Karpas-422 (cell line): ENCODE measurements around the gene CAMSAP2. TPM values are rescaled to one million over a fixed set of nuclear protein-coding genes. Genes with fewer than 3 reads are reported as not detected.
"Not testable (repeated sequence)": the region's sequence is repeated elsewhere in the genome, so short reads cannot be mapped to it uniquely, and the experiment has no call there.

Experiments
- DNase-seq: peaks from one replicate; pipeline ENCODE4 v3.0.0-alpha.2; 2015
- H2AFZ ChIP-seq: fragments of 200-600 bp; sonication (generic); 2 replicates; pipeline ENCODE4 v1.6.1; 2014; ENCODE audit warnings: antibody characterized with exemption, low read length, mixed read lengths
- H3K27ac ChIP-seq: fragments of 200-600 bp; sonication (generic); 2 replicates; pipeline ENCODE4 v1.5.1; 2014; ENCODE audit warnings: mild to moderate bottlenecking, low read length, moderate library complexity
- H3K27me3 ChIP-seq: fragments of 200-600 bp; sonication (generic); 2 replicates; pipeline ENCODE4 v1.6.1; 2014; ENCODE audit warnings: low read length, mixed read lengths
- H3K36me3 ChIP-seq: fragments of 200-600 bp; sonication (generic); 2 replicates; pipeline ENCODE4 v1.6.1; 2014; ENCODE audit warnings: low read length, mixed read lengths; ENCODE audit not compliant: insufficient read depth
- H3K4me1 ChIP-seq: fragments of 200-600 bp; sonication (generic); 2 replicates; pipeline ENCODE4 v1.6.1; 2014; ENCODE audit warnings: mild to moderate bottlenecking, low read length, mixed read lengths
- H3K4me2 ChIP-seq: fragments of 200-600 bp; sonication (generic); 2 replicates; pipeline ENCODE4 v1.6.1; 2014; ENCODE audit warnings: low read length, low read depth, mild to moderate bottlenecking; ENCODE audit not compliant: poor library complexity, severe bottlenecking
- H3K4me3 ChIP-seq: fragments of 200-600 bp; sonication (generic); 2 replicates; pipeline ENCODE4 v1.5.1; 2014; ENCODE audit warnings: mild to moderate bottlenecking, antibody characterized with exemption, low read length, mixed read lengths
- H3K79me2 ChIP-seq: fragments of 200-600 bp; sonication (generic); 2 replicates; pipeline ENCODE4 v1.6.1; 2014; ENCODE audit warnings: mild to moderate bottlenecking, low read length, mixed read lengths
- H3K9ac ChIP-seq: fragments of 200-600 bp; sonication (generic); 2 replicates; pipeline ENCODE4 v1.6.0; 2014; ENCODE audit warnings: low read length
- H3K9me2 ChIP-seq: fragments of 200-600 bp; sonication (generic), shearing (Covaris generic); replicated peaks from 2 replicates; pipeline ENCODE4 v1.6.0; 2014; ENCODE audit warnings: mild to moderate bottlenecking, low read length, moderate library complexity; ENCODE audit not compliant: insufficient read depth
- H3K9me3 ChIP-seq: fragments of 300-700, 200-600 bp; sonication (generic); 2 replicates; pipeline ENCODE4 v1.6.1; 2014; ENCODE audit warnings: low read length, mixed read lengths
- H4K20me1 ChIP-seq: fragments of 200-600 bp; sonication (generic); 2 replicates; pipeline ENCODE4 v1.6.1; 2014; ENCODE audit warnings: mild to moderate bottlenecking, antibody characterized with exemption, low read length, low read depth; ENCODE audit not compliant: insufficient read depth
- total RNA-seq: library from RNA; depleted of rRNA; stranded (reverse); fragments of >200 nt; shearing (Covaris generic); gene quantifications from 2 replicates; pipeline ENCODE4 v1.2.3, GENCODE V29; 2014; ENCODE audit warnings: low replicate concordance

Gene CAMSAP2
- total RNA-seq, 1 experiment from 2014 or later = 56.5 TPM

DNA sequence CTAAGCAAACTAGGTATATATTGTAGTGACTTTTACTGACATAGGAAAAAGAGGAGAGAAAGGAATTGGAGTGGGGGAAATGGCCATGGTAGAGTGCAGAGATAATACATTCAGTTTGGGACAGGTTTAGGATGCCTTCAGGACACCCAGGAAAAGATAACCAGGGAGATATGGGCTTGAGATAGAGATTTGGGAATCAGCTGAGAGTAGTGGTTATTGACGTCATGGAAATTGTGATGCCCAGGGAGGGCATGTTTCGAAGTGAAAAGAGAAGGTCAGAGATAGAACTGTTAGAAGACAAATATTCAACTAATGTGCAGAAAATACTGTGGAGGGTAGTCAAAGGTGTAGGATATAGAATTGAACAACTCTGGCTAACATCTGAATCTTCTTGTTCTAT is 40.6 kb downstream of the CAMSAP2 start:
- Histone ChIP-seq H3K79me2 (peaks cover 99% of the 10 kb centered on the region), H3K36me3 (peaks cover 84% of the 10 kb centered on the region), H3K9me2 (no peaks in the 10 kb centered on the region), H3K9ac (no peak overlapping the region), H4K20me1 (no peaks in the 10 kb centered on the region), H3K27ac (no peak overlapping the region), H3K27me3 (no peaks in the 10 kb centered on the region), H2AFZ (no peak overlapping the region), H3K4me2 (peak overlapping the region; percentile 4), H3K4me1 (peaks cover 31% of the 10 kb centered on the region), H3K9me3 (no peaks in the 10 kb centered on the region), H3K4me3 (no peak overlapping the region)
- no peak for DNase-seq

DNA sequence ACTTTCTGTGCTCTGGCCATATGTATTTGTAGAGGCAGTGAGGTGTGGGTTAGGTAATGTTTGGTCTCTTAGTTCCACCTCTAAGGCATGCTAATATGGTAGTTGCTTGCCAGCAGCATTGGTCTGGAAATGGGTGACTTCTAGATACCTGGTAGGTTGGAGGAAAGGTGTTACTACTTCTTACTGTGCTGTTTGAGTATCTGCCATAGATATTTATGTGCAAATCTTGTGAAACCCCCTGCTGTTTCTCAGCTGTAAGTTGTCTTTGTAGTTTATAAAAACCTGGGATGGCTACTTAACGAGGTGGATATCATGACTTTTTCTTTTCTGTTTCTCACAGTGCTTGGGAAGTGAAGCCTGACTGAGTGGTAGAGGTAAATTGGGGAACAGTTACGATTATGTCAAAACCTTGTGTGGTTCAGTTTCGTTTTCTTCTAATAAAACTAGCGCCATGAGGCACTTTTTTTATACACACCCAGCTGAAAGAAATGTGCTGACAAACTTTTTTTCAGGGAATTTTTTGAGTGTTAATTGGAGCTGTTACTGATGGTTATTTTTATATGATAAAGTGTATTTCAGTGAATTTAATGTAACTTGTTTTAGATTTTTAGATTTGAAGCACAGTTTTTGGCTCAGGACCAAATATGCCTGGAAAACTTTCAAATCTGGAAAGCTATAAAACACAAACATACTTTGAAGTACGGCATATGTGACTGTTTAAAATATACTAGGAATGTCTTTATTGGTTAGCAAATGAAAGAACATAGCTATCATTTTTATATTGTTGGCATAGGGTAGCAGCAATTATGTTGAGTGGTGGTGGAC is 42.1 kb downstream of the CAMSAP2 start:
- Histone ChIP-seq H3K4me2 (peak overlapping the region; percentile 9), H3K9ac (no peak overlapping the region), H2AFZ (no peak overlapping the region), H3K4me1 (peaks cover 31% of the 10 kb centered on the region), H3K9me2 (no peaks in the 10 kb centered on the region), H3K36me3 (peaks cover 81% of the 10 kb centered on the region), H3K4me3 (no peak overlapping the region; the same call in 1 of the 2 replicates), H3K27me3 (no peaks in the 10 kb centered on the region), H4K20me1 (no peaks in the 10 kb centered on the region), H3K9me3 (no peaks in the 10 kb centered on the region), H3K27ac (no peak overlapping the region), H3K79me2 (peaks cover 99% of the 10 kb centered on the region)
- no peak for DNase-seq

DNA sequence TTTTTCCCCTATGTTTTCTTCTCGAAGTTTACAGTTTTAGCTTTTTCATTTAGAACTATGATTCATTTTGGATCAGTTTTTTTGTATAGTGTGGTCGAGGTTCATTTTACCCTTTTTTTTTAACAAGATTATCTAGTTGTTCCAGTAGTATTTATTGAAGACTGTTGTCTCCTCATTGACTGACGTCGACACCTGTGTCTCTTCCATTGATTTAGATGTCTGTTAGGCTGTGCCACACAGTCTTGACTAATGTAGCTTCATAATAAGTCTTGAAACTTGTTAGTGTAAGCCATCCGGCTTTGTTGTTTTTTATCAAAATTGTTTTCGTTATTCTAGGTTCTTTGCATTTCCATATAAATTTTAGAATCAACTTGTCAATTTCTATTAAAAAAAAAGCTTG is 45.2 kb downstream of the CAMSAP2 start:
- Histone ChIP-seq H3K4me3 (no peak overlapping the region), H3K9me2 (no peaks in the 10 kb centered on the region), H3K9me3 (no peaks in the 10 kb centered on the region), H3K9ac (no peak overlapping the region), H3K4me1 (peaks cover 22% of the 10 kb centered on the region), H2AFZ (no peak overlapping the region), H3K27ac (no peak overlapping the region), H3K79me2 (peaks cover 99% of the 10 kb centered on the region), H4K20me1 (no peaks in the 10 kb centered on the region), H3K27me3 (no peaks in the 10 kb centered on the region), H3K36me3 (peaks cover 87% of the 10 kb centered on the region), H3K4me2 (no peak overlapping the region)
- DNase-seq = no peak

DNA sequence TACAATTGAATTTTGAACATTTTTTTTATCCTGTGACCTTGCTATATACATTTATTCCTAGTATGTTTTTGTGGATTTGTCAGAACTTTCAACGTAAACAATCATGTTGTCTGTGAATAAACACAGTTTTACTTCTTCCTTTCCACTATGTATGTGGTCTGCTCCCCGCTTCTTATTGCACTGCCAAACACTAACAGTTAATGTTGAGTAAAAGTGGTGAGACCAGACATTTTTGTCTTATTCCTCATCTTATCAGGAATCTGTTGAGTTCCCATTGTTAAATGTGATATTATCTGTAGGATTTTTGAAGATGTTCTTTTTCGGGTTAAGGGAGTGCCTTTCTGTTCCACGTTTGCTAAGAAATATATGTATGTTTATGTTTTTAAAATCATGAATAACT is 45.9 kb downstream of the CAMSAP2 start:
- no peaks in the 10 kb centered on the region for H3K9me3 ChIP-seq
- H2AFZ ChIP-seq = no peak overlapping the region
- peaks cover 99% of the 10 kb centered on the region for H3K79me2 ChIP-seq
- H3K27ac ChIP-seq = no peak overlapping the region
- H3K4me1 ChIP-seq = peaks cover 15% of the 10 kb centered on the region
- no peak overlapping the region for H3K9ac ChIP-seq
- no peak overlapping the region for H3K4me3 ChIP-seq
- no peak for DNase-seq
- H4K20me1 ChIP-seq = no peaks in the 10 kb centered on the region
- H3K9me2 ChIP-seq = no peaks in the 10 kb centered on the region
- no peak overlapping the region for H3K4me2 ChIP-seq
- peaks cover 87% of the 10 kb centered on the region for H3K36me3 ChIP-seq
- H3K27me3 ChIP-seq = no peaks in the 10 kb centered on the region

DNA sequence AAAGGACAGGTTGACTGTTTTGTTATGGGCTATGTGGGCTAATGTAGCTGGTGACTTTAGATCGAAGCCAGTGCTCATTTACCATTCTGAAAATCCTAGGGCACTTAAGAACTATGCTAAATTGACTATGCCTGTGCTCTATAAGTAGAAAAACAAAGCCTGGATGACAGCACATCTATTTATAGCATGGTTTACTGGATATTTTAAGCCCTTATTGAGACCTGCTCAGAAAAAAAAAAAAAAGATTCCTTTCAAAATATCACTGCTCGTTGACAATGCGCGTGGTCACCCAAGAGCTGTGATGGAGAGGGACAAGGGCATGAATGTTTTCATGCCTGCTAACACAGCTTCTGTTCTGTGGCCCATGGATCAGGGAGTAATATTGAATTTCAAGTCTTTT is 48.1 kb downstream of the CAMSAP2 start:
- no peak for DNase-seq
- Histone ChIP-seq H3K4me1 (no peaks in the 10 kb centered on the region), H3K4me2 (no peak overlapping the region), H3K9me3 (no peaks in the 10 kb centered on the region), H3K36me3 (peaks cover 85% of the 10 kb centered on the region), H3K27me3 (no peaks in the 10 kb centered on the region), H3K4me3 (no peak overlapping the region), H2AFZ (no peak overlapping the region), H3K27ac (no peak overlapping the region), H3K9me2 (no peaks in the 10 kb centered on the region), H4K20me1 (no peaks in the 10 kb centered on the region), H3K9ac (no peak overlapping the region), H3K79me2 (peaks cover 99% of the 10 kb centered on the region)

DNA sequence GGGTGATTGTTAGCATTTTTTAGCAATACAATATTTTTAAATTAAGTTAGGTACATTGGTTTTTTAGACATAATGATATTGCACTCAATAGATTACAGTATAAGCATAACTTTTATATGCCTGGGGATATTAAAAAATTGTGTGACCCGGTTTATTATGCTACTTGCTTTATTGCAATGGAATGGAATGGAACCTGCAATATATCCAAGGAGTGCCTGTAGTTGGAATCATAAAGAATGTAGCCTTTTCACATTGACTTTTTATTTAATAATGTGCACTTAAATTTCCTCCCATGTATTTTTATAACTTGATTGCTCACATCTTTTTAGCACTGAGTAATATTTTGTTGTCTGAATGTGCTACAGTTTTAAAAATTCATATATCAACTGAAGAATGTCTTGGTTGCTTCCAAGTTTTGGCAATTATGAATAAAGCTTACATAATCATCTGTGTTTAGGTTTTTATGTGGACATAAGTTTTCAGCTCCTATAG is 49.2 kb downstream of the CAMSAP2 start:
- Histone ChIP-seq H3K36me3 (peaks cover 82% of the 10 kb centered on the region), H3K79me2 (peaks cover 100% of the 10 kb centered on the region), H4K20me1 (no peaks in the 10 kb centered on the region), H3K4me3 (no peak overlapping the region), H3K27ac (no peak overlapping the region), H3K9ac (no peak overlapping the region), H3K9me3 (no peaks in the 10 kb centered on the region), H3K27me3 (no peaks in the 10 kb centered on the region), H2AFZ (no peak overlapping the region), H3K9me2 (no peaks in the 10 kb centered on the region), H3K4me2 (no peak overlapping the region), H3K4me1 (no peaks in the 10 kb centered on the region)
- DNase-seq = no peak

DNA sequence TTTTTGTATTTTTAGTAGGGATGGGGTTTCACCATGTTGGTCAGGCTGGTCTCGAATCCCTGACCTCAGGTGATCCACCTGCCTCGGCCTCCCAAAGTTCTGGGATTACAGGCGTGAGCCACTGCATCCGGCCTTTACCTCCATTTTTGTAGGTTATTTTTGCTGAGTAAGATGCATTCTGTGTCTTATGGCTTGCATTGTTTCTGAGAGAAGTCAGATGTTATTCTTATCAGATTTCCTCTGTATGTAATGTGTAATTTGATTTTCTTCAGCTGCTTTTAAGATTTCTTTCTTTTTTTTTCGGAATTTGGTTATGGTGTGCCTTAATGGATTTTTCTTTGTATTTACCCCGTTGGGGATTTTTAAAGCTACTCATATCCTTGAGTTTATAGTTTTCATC is 52.3 kb downstream of the CAMSAP2 start:
- H3K9me2 ChIP-seq, H2AFZ ChIP-seq, H3K27ac ChIP-seq, H3K9me3 ChIP-seq, H3K9ac ChIP-seq, DNase-seq, H3K4me3 ChIP-seq, H3K27me3 ChIP-seq, H3K4me2 ChIP-seq, H4K20me1 ChIP-seq, H3K4me1 ChIP-seq: not testable (repeated sequence)
- Histone ChIP-seq H3K79me2 (peaks cover 100% of the 10 kb centered on the region), H3K36me3 (peaks cover 87% of the 10 kb centered on the region)

DNA sequence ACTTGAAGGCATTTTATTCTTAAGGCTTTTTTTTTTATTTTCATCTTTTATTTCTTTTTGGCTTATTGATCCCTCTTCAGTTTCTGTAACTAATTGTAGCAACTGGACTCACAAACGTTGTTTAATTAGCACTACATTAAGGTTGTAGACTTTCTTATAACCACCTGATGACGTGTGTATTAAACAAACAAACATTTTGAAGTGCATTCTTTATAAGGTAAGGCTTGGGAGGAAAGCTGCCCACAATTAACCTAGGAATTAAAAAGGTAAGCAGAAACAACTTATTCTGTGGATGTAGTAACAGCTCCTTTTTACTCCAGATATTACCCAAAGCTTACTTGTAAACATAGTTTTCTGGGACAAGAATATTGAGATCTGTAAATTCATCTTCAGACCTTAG is 55.0 kb downstream of the CAMSAP2 start:
- no peak for DNase-seq
- H3K79me2 ChIP-seq = peaks cover 79% of the 10 kb centered on the region
- no peak overlapping the region for H3K4me3 ChIP-seq

More for the DNA sequence above, 55.0 kb downstream of the CAMSAP2 start:
- Histone ChIP-seq H3K4me1 (no peaks in the 10 kb centered on the region; the same call in 1 of the 2 replicates), H3K9me2 (no peaks in the 10 kb centered on the region), H3K27ac (no peak overlapping the region), H3K9me3 (no peaks in the 10 kb centered on the region), H3K4me2 (no peak overlapping the region), H3K27me3 (no peaks in the 10 kb centered on the region), H4K20me1 (no peaks in the 10 kb centered on the region), H3K36me3 (peaks cover 66% of the 10 kb centered on the region), H2AFZ (no peak overlapping the region), H3K9ac (no peak overlapping the region)
